Neural crest cell (in vitro differentiated cells): ENCODE measurements around the gene DMXL1. TPM values are rescaled to one million over a fixed set of nuclear protein-coding genes. Genes with fewer than 3 reads are reported as not detected.
"Not testable (repeated sequence)": the region's sequence is repeated elsewhere in the genome, so short reads cannot be mapped to it uniquely, and the experiment has no call there.

ENCODE experiments used
- DNase-seq: peaks from one replicate; pipeline ENCODE4 v3.0.0; 2021; ENCODE audit warnings: low read depth, mixed read lengths, low spot score
- H3K27ac Mint-ChIP-seq: one replicate; pipeline ENCODE4 v1.8.0; 2021; ENCODE audit warnings: mild to moderate bottlenecking, mixed read lengths; ENCODE audit not compliant: unreplicated experiment
- H3K27me3 Mint-ChIP-seq: 2 replicates; pipeline ENCODE4 v1.8.0; 2021; ENCODE audit warnings: low read depth, mild to moderate bottlenecking, mixed read lengths
- H3K36me3 Mint-ChIP-seq: 2 replicates; pipeline ENCODE4 v1.8.0; 2021; ENCODE audit warnings: low read depth, mild to moderate bottlenecking, mixed read lengths
- H3K4me1 Mint-ChIP-seq: 2 replicates; pipeline ENCODE4 v1.8.0; 2021; ENCODE audit warnings: mixed read lengths
- H3K4me3 Mint-ChIP-seq: one replicate; pipeline ENCODE4 v1.8.0; 2021; ENCODE audit warnings: mild to moderate bottlenecking, mixed read lengths
- H3K9me3 Mint-ChIP-seq: 2 replicates; pipeline ENCODE4 v1.8.0; 2021; ENCODE audit warnings: mixed read lengths
- CTCF ChIP-seq: fragments of 200-600 bp; sonication (generic); conservative IDR thresholded peaks from 2 replicates; pipeline ENCODE4 v1.5.0; 2021; ENCODE audit warnings: antibody characterized with exemption, mild to moderate bottlenecking
- total RNA-seq: library from RNA; stranded (reverse); gene quantifications from 2 replicates; pipeline ENCODE4 v1.2.1, GENCODE V29; 2021

Gene DMXL1
- total RNA-seq, 1 donor from 2014 or later: 24.1 TPM

GRCh38 chr5:119117237-119117636 is 46.4 kb downstream of the DMXL1 start:
- Mint-ChIP-seq H3K9me3 (peaks cover 4% of the 10 kb centered on the region), H3K4me3 (no peak overlapping the region), H3K4me1 (peaks cover 3% of the 10 kb centered on the region)

GRCh38 chr5:119118000-119118399 is 47.1 kb downstream of the DMXL1 start:
- no peak for TF ChIP-seq CTCF
- peaks cover 23% of the 10 kb centered on the region for H3K36me3 Mint-ChIP-seq

More at GRCh38 chr5:119117237-119117636, 46.4 kb downstream of the DMXL1 start:
- no peak for TF ChIP-seq CTCF
- H3K36me3 Mint-ChIP-seq: peaks cover 24% of the 10 kb centered on the region
- no peaks in the 10 kb centered on the region for H3K27me3 Mint-ChIP-seq
- DNase-seq: no peak
- H3K27ac Mint-ChIP-seq: peak overlapping the region; percentile 12

GRCh38 chr5:119120893-119121292 is 50.0 kb downstream of the DMXL1 start:
- Mint-ChIP-seq H3K36me3 (peaks cover 26% of the 10 kb centered on the region), H3K27ac (no peak overlapping the region)

More at GRCh38 chr5:119118000-119118399, 47.1 kb downstream of the DMXL1 start:
- Mint-ChIP-seq H3K9me3 (peaks cover 4% of the 10 kb centered on the region), H3K27ac (no peak overlapping the region), H3K27me3 (no peaks in the 10 kb centered on the region), H3K4me3 (no peak overlapping the region), H3K4me1 (peaks cover 3% of the 10 kb centered on the region)
- DNase-seq: no peak

GRCh38 chr5:119122474-119122873 is 51.6 kb downstream of the DMXL1 start:
- DNase-seq, H3K4me1 Mint-ChIP-seq, H3K27ac Mint-ChIP-seq, H3K4me3 Mint-ChIP-seq, H3K9me3 Mint-ChIP-seq, H3K27me3 Mint-ChIP-seq: not testable (repeated sequence)
- peaks cover 25% of the 10 kb centered on the region for H3K36me3 Mint-ChIP-seq

More at GRCh38 chr5:119120893-119121292, 50.0 kb downstream of the DMXL1 start:
- Mint-ChIP-seq H3K4me3 (no peak overlapping the region), H3K4me1 (peaks cover 3% of the 10 kb centered on the region), H3K27me3 (no peaks in the 10 kb centered on the region), H3K9me3 (peaks cover 4% of the 10 kb centered on the region)
- TF ChIP-seq CTCF: no peak
- DNase-seq: no peak

GRCh38 chr5:119123280-119123679 is 52.4 kb downstream of the DMXL1 start:
- DNase-seq: no peak
- peaks cover 3% of the 10 kb centered on the region for H3K4me1 Mint-ChIP-seq
- TF ChIP-seq CTCF: no peak
- H3K27ac Mint-ChIP-seq: no peak overlapping the region
- peaks cover 4% of the 10 kb centered on the region for H3K9me3 Mint-ChIP-seq
- H3K4me3 Mint-ChIP-seq: no peak overlapping the region
- H3K36me3 Mint-ChIP-seq: peaks cover 24% of the 10 kb centered on the region
- no peaks in the 10 kb centered on the region for H3K27me3 Mint-ChIP-seq

- Mint-ChIP-seq H3K9me3 (no peaks in the 10 kb centered on the region), H3K36me3 (peaks cover 19% of the 10 kb centered on the region), H3K4me3 (no peak overlapping the region), H3K4me1 (no peaks in the 10 kb centered on the region), H3K27ac (no peak overlapping the region), H3K27me3 (no peaks in the 10 kb centered on the region)
- no peak for DNase-seq
- no peak for TF ChIP-seq CTCF
Observed at GRCh38 chr5:119129770-119130169, 58.9 kb downstream of the DMXL1 start.
